HL-60 (cell line): ENCODE data around the gene TMEFF2.

Experiments
- TF ChIP-seq, protein P1 (sequence below): IDR thresholded peaks from one replicate; pipeline ENCODE4 v1.5.1; 2011; ENCODE audit warnings: low read length, control low read depth, inconsistent platforms; ENCODE audit not compliant: insufficient read depth
- TF ChIP-seq, protein P2 (sequence below): IDR thresholded peaks from 2 replicates; pipeline ENCODE4 v1.6.1; 2012; ENCODE audit warnings: low read depth; ENCODE audit not compliant: insufficient replicate concordance

DNA sequence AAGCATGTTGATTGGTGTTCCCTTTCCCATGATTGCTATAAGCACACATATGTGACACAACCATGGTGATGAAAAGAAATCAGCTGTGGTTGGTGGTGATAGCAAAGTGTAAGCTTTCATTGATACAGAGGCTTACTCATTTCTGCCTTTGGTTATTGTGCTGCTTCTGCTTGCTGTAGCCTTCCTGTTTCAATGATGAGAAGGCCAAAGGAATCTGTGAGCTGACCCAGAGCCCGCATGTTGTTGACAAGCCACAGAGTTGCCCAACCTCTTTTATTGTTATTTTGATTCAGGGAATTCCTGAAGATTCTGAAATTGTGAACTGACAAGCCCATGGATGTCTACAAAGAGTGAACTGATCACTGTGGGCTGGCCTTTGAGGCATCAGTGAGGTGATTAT lies 164.4 kb downstream of the TMEFF2 start:
- TF ChIP-seq, protein P1, sequence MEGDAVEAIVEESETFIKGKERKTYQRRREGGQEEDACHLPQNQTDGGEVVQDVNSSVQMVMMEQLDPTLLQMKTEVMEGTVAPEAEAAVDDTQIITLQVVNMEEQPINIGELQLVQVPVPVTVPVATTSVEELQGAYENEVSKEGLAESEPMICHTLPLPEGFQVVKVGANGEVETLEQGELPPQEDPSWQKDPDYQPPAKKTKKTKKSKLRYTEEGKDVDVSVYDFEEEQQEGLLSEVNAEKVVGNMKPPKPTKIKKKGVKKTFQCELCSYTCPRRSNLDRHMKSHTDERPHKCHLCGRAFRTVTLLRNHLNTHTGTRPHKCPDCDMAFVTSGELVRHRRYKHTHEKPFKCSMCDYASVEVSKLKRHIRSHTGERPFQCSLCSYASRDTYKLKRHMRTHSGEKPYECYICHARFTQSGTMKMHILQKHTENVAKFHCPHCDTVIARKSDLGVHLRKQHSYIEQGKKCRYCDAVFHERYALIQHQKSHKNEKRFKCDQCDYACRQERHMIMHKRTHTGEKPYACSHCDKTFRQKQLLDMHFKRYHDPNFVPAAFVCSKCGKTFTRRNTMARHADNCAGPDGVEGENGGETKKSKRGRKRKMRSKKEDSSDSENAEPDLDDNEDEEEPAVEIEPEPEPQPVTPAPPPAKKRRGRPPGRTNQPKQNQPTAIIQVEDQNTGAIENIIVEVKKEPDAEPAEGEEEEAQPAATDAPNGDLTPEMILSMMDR: no peak
- TF ChIP-seq, protein P2, sequence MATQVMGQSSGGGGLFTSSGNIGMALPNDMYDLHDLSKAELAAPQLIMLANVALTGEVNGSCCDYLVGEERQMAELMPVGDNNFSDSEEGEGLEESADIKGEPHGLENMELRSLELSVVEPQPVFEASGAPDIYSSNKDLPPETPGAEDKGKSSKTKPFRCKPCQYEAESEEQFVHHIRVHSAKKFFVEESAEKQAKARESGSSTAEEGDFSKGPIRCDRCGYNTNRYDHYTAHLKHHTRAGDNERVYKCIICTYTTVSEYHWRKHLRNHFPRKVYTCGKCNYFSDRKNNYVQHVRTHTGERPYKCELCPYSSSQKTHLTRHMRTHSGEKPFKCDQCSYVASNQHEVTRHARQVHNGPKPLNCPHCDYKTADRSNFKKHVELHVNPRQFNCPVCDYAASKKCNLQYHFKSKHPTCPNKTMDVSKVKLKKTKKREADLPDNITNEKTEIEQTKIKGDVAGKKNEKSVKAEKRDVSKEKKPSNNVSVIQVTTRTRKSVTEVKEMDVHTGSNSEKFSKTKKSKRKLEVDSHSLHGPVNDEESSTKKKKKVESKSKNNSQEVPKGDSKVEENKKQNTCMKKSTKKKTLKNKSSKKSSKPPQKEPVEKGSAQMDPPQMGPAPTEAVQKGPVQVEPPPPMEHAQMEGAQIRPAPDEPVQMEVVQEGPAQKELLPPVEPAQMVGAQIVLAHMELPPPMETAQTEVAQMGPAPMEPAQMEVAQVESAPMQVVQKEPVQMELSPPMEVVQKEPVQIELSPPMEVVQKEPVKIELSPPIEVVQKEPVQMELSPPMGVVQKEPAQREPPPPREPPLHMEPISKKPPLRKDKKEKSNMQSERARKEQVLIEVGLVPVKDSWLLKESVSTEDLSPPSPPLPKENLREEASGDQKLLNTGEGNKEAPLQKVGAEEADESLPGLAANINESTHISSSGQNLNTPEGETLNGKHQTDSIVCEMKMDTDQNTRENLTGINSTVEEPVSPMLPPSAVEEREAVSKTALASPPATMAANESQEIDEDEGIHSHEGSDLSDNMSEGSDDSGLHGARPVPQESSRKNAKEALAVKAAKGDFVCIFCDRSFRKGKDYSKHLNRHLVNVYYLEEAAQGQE: no peak
